PC-3 (cell line): ENCODE measurements around the gene SCCPDH. TPM values are rescaled to one million over a fixed set of nuclear protein-coding genes. Genes with fewer than 3 reads are reported as not detected.

Source experiments
- ATAC-seq: fragments of 200-7000 bp; cut with Tn5 transposase; 2 replicates; pipeline ENCODE4 v1.9.1; 2020; ENCODE audit warnings: mild to moderate bottlenecking, moderate library complexity
- BruUV-seq: library from RNA; stranded (reverse); fragments of 400-500 nt; replicated peaks from 2 replicates; lab custom pipeline; 2021; lab: Mats Ljungman, UMichigan
- CTCF ChIA-PET: fragments of 300-600 bp; sonication (Branson Sonifier 250); formaldehyde crosslinking; loops from one replicate; lab custom pipeline; 2022; ENCODE audit warnings: antibody characterized with exemption; lab: Charles Lee
- POLR2A ChIA-PET: fragments of 300-600 bp; sonication (Branson Sonifier 250); formaldehyde crosslinking; loops from one replicate; lab custom pipeline; 2022; ENCODE audit warnings: antibody characterized with exemption; ENCODE audit not compliant: unreplicated experiment; lab: Charles Lee
- DNase-seq: peaks from one replicate; pipeline ENCODE4 v3.0.0-alpha.2; 2015
- H2AFZ ChIP-seq: fragments of 300-600 bp; sonication (generic); 2 replicates; pipeline ENCODE4 v1.6.0; 2016; ENCODE audit warnings: antibody characterized with exemption, low read length
- H3F3A ChIP-seq: fragments of 300-600 bp; sonication (generic); one replicate; pipeline ENCODE4 v1.6.0; 2017; ENCODE audit warnings: antibody characterized with exemption, low read length, control low read depth, mild to moderate bottlenecking; ENCODE audit not compliant: unreplicated experiment
- H3K27ac ChIP-seq: fragments of 300-600 bp; sonication (generic); 2 replicates; pipeline ENCODE4 v1.5.1; 2016; ENCODE audit warnings: mild to moderate bottlenecking, low read length
- H3K27me3 ChIP-seq: fragments of 300-600 bp; sonication (generic); 2 replicates; pipeline ENCODE4 v1.6.1; 2016; ENCODE audit warnings: low read length, mixed read lengths
- H3K36me3 ChIP-seq: fragments of 300-600 bp; sonication (generic); 2 replicates; pipeline ENCODE4 v1.6.1; 2016; ENCODE audit warnings: low read depth, mixed run types, low read length, mixed read lengths
- H3K4me1 ChIP-seq: fragments of 300-600 bp; sonication (generic); 2 replicates; pipeline ENCODE4 v1.5.1; 2016; ENCODE audit warnings: low read length; ENCODE audit not compliant: insufficient read depth
- H3K4me2 ChIP-seq: fragments of 300-600 bp; sonication (generic); 2 replicates; pipeline ENCODE4 v1.6.0; 2016; ENCODE audit warnings: low read length
- H3K4me3 ChIP-seq: fragments of 300-600 bp; sonication (generic); 2 replicates; pipeline ENCODE4 v1.5.1; 2016; ENCODE audit warnings: mild to moderate bottlenecking, low read length, mixed read lengths
- H3K79me2 ChIP-seq: fragments of 300-600 bp; sonication (generic); 2 replicates; pipeline ENCODE4 v1.6.1; 2017; ENCODE audit warnings: low read length, mixed read lengths
- H3K9ac ChIP-seq: fragments of 300-600 bp; sonication (generic); 2 replicates; pipeline ENCODE4 v1.6.0; 2016; ENCODE audit warnings: mild to moderate bottlenecking, low read length
- H3K9me2 ChIP-seq: fragments of 300-600 bp; sonication (generic); replicated peaks from 2 replicates; pipeline ENCODE4 v1.6.1; 2016; ENCODE audit warnings: mixed run types, low read length, mixed read lengths
- H3K9me3 ChIP-seq: fragments of 300-600 bp; sonication (generic); 2 replicates; pipeline ENCODE4 v1.6.1; 2016; ENCODE audit warnings: low read length, mixed read lengths
- H4K20me1 ChIP-seq: fragments of 300-600 bp; sonication (generic); 2 replicates; pipeline ENCODE4 v1.6.1; 2016; ENCODE audit warnings: low read length, mixed read lengths
- EZH2 ChIP-seq: fragments of 300-600 bp; sonication (generic); IDR thresholded peaks from one replicate; pipeline ENCODE4 v1.6.1; 2017; ENCODE audit warnings: antibody characterized with exemption, mild to moderate bottlenecking, low read length; ENCODE audit not compliant: unreplicated experiment
- EZH2phosphoT487 ChIP-seq: fragments of 300-600 bp; sonication (generic); IDR thresholded peaks from 2 replicates; pipeline ENCODE4 v1.6.1; 2018; ENCODE audit warnings: mild to moderate bottlenecking, antibody characterized with exemption, low read length, borderline replicate concordance
- intact Hi-C: fragments of 100-400 bp; cut with micrococcal nuclease; formaldehyde crosslinking; loops from 2 replicates; pipeline ENCODE4 v1.9.0; 2023
- total RNA-seq: library from RNA; depleted of rRNA; stranded (reverse); fragments of >200 nt; gene quantifications from 2 replicates; pipeline ENCODE4 v1.2.3, GENCODE V29; 2014
- TF ChIP-seq, protein P1 (sequence below): fragments of 300-600 bp; sonication (generic); conservative IDR thresholded peaks from 2 replicates; pipeline ENCODE4 v1.5.1; 2017; ENCODE audit warnings: antibody characterized with exemption, low read depth, mild to moderate bottlenecking, low read length

The SCCPDH gene
- total RNA-seq, 1 experiment from 2014 or later, result 50.8 TPM

DNA sequence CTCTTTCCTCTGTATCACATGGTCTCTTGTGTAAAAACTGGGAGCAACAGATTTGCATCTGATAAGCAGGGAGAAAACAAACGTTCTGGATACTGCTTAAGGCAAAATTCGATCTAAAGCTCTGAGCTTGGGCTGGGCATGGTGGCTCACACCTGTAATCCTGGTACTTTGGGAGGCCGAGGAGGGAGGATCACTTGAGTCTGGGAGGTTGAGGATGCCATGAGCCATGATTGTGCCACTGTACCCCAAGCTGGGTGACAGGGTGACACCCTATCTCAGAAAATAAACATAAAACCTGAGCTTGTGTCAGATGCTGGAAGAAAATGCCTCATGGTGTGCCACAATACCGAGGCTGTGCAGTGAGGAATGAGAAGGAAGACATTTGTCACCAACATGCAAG is 73.9 kb downstream of the SCCPDH start:
- Histone ChIP-seq H3F3A (no peaks in the 10 kb centered on the region), H3K4me1 (peaks cover 10% of the 10 kb centered on the region; the same call in 1 of the 2 replicates), H3K36me3 (no peaks in the 10 kb centered on the region), H3K9me3 (no peaks in the 10 kb centered on the region), H3K27ac (no peak overlapping the region), H3K9ac (no peak overlapping the region), H4K20me1 (no peaks in the 10 kb centered on the region), H3K79me2 (no peaks in the 10 kb centered on the region), H3K9me2 (no peaks in the 10 kb centered on the region), H3K4me2 (no peak overlapping the region), H2AFZ (no peak overlapping the region), H3K4me3 (no peak overlapping the region), H3K27me3 (no peaks in the 10 kb centered on the region)
- DNase-seq (no peak), ATAC-seq (no peak)
- POLR2A ChIA-PET, result no interaction called here
- no peak for TF ChIP-seq EZH2phosphoT487
- TF ChIP-seq, protein P1, sequence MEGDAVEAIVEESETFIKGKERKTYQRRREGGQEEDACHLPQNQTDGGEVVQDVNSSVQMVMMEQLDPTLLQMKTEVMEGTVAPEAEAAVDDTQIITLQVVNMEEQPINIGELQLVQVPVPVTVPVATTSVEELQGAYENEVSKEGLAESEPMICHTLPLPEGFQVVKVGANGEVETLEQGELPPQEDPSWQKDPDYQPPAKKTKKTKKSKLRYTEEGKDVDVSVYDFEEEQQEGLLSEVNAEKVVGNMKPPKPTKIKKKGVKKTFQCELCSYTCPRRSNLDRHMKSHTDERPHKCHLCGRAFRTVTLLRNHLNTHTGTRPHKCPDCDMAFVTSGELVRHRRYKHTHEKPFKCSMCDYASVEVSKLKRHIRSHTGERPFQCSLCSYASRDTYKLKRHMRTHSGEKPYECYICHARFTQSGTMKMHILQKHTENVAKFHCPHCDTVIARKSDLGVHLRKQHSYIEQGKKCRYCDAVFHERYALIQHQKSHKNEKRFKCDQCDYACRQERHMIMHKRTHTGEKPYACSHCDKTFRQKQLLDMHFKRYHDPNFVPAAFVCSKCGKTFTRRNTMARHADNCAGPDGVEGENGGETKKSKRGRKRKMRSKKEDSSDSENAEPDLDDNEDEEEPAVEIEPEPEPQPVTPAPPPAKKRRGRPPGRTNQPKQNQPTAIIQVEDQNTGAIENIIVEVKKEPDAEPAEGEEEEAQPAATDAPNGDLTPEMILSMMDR, result no peak
- no peak for TF ChIP-seq EZH2
- intact Hi-C loops, result no loop called here
- BruUV-seq, result no TSS peak
- CTCF ChIA-PET, result no interaction called here

DNA sequence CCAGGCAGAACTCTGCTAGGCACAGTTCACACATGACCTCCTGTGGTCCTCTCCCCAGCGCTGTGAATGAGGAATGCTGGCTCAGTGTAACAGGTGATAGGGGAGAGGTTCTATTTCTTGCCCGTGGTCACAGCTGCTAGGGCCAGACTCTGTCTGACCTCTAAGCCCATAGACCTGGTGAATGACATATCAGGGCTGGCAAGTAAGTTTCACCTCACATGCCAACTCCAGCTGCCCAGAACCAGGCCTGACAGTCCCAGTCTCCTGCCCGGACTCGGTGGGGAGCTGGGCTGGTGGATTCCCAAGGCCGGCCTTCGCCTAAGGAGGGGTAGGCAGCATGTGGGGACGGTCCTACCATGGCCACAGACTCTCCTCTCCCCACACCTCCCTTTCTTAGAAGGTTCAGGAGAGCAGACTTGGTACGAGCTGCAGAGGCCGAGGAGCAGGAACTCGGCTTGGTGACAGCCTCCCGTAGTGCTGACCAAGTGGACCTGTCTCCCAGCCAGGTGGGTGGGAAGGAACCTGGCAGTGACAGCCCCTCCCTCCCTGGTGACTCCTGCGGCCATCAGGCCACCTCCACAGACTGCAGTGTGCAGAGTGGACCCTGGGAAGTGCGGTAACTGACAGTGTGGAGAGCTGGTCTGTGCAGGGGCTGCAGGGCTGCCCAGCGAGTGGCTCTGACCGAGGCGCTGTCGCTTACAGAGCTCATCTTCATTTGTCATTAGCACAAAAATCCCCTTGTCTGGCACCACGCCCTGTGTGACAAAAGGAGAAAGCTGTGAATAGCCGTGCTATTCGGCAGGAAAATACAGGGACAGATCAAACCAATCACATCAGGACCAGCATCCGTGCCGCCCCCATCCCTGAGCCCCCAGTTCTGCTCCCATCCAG is 74.6 kb downstream of the SCCPDH start:
- ChIA-PET CTCF (no interaction called here), POLR2A (interaction anchor here (0.6 kb wide), 1 partner anchor 1917 kb away, joined by 3 read pairs; no protein-coding TSS in a partner anchor)
- H4K20me1 ChIP-seq, result no peaks in the 10 kb centered on the region
- H3K27me3 ChIP-seq, result no peaks in the 10 kb centered on the region
- H3K4me1 ChIP-seq, result peaks cover 10% of the 10 kb centered on the region; the same call in 1 of the 2 replicates
- BruUV-seq, result no TSS peak
- no peaks in the 10 kb centered on the region for H3F3A ChIP-seq
- H3K36me3 ChIP-seq, result no peaks in the 10 kb centered on the region
- DNase-seq (no peak), ATAC-seq (no peak)
- H3K9me2 ChIP-seq, result no peaks in the 10 kb centered on the region
- H3K9me3 ChIP-seq, result no peaks in the 10 kb centered on the region
- intact Hi-C loops, result no loop called here
- no peak overlapping the region for H3K27ac ChIP-seq
- H3K4me2 ChIP-seq, result no peak overlapping the region
- no peak overlapping the region for H2AFZ ChIP-seq
- TF ChIP-seq EZH2, result no peak
- TF ChIP-seq, protein P1, result no peak
- no peak for TF ChIP-seq EZH2phosphoT487
- H3K4me3 ChIP-seq, result no peak overlapping the region
- H3K79me2 ChIP-seq, result no peaks in the 10 kb centered on the region
- H3K9ac ChIP-seq, result no peak overlapping the region

DNA sequence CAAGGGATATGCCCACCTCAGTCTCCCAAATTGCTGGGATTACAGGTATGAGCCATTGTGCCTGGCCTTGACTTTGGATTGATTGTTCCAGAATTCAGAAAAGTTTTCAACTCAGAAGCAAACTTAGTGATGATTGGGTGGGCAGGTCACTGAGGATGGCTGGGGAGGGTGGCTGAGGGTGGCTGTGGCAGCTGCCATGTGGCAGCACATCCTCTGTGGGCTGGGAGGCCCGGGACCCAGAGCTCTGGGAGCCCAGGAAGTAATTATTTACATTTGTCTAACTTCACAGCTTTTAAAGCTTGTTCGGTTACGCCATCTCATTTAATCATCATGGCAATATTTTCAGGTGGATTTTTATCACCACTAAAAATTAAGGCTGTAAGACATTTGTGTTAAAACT is 76.1 kb downstream of the SCCPDH start:
- Histone ChIP-seq H3K4me2 (no peak overlapping the region), H3K27ac (no peak overlapping the region), H3F3A (no peaks in the 10 kb centered on the region), H2AFZ (no peak overlapping the region), H3K36me3 (no peaks in the 10 kb centered on the region), H3K27me3 (no peaks in the 10 kb centered on the region), H3K79me2 (no peaks in the 10 kb centered on the region), H4K20me1 (no peaks in the 10 kb centered on the region), H3K9me2 (no peaks in the 10 kb centered on the region), H3K4me3 (no peak overlapping the region), H3K4me1 (no peaks in the 10 kb centered on the region), H3K9me3 (no peaks in the 10 kb centered on the region), H3K9ac (no peak overlapping the region)
- no TSS peak for BruUV-seq
- POLR2A ChIA-PET, result no interaction called here
- DNase-seq (no peak), ATAC-seq (no peak)
- CTCF ChIA-PET, result no interaction called here
- TF ChIP-seq EZH2 (no peak), EZH2phosphoT487 (no peak)
- TF ChIP-seq, protein P1, result no peak
- intact Hi-C loops, result no loop called here
